Activated naive CD8-positive, alpha-beta T cell treated with anti-CD3 and anti-CD28 coated beads, Interleukin-2, amount 50 U/mL, for 24 hours (primary cell): ENCODE measurements around the gene TRDMT1.
"Not testable (repeated sequence)": the region's sequence is repeated elsewhere in the genome, so short reads cannot be mapped to it uniquely, and the experiment has no call there.

Source experiments
- ATAC-seq: fragments of 150-1000 bp; cut with Tn5 transposase; one replicate; pipeline ENCODE4 v1.10.0; 2021
- DNase-seq: peaks from one replicate; pipeline ENCODE4 v3.0.0; 2021
- H3K27ac Mint-ChIP-seq: one replicate; pipeline ENCODE4 v1.8.0; 2021; ENCODE audit warnings: mild to moderate bottlenecking, mixed read lengths
- H3K27me3 Mint-ChIP-seq: one replicate; pipeline ENCODE4 v1.8.0; 2021; ENCODE audit warnings: mixed read lengths
- H3K36me3 Mint-ChIP-seq: one replicate; pipeline ENCODE4 v1.8.0; 2021; ENCODE audit warnings: low read depth, mixed read lengths
- H3K4me1 Mint-ChIP-seq: one replicate; pipeline ENCODE4 v1.8.0; 2021; ENCODE audit warnings: mixed read lengths
- H3K4me3 Mint-ChIP-seq: one replicate; pipeline ENCODE4 v1.8.0; 2021; ENCODE audit warnings: mild to moderate bottlenecking, moderate library complexity, mixed read lengths
- H3K9me3 Mint-ChIP-seq: one replicate; pipeline ENCODE4 v1.8.0; 2021; ENCODE audit warnings: mixed read lengths

Gene TRDMT1

GRCh38 chr10:17128261-17128660 is 73.2 kb downstream of the TRDMT1 start:
- no peak overlapping the region for H3K27ac Mint-ChIP-seq
- ATAC-seq, result no peak
- no peak overlapping the region for H3K4me3 Mint-ChIP-seq
- DNase-seq, result no peak
- no peaks in the 10 kb centered on the region for H3K36me3 Mint-ChIP-seq
- no peaks in the 10 kb centered on the region for H3K4me1 Mint-ChIP-seq
- no peaks in the 10 kb centered on the region for H3K9me3 Mint-ChIP-seq
- H3K27me3 Mint-ChIP-seq, result no peaks in the 10 kb centered on the region

GRCh38 chr10:17126327-17126726 is 75.1 kb downstream of the TRDMT1 start:
- DNase-seq (no peak), ATAC-seq (no peak)
- H3K4me3 Mint-ChIP-seq, result no peak overlapping the region
- no peaks in the 10 kb centered on the region for H3K27me3 Mint-ChIP-seq
- no peaks in the 10 kb centered on the region for H3K4me1 Mint-ChIP-seq
- no peak overlapping the region for H3K27ac Mint-ChIP-seq
- no peaks in the 10 kb centered on the region for H3K9me3 Mint-ChIP-seq
- peaks cover 3% of the 10 kb centered on the region for H3K36me3 Mint-ChIP-seq

- H3K36me3 Mint-ChIP-seq, result peaks cover 5% of the 10 kb centered on the region
- DNase-seq (no peak), ATAC-seq (no peak)
- no peaks in the 10 kb centered on the region for H3K9me3 Mint-ChIP-seq
- no peak overlapping the region for H3K27ac Mint-ChIP-seq
- H3K4me1 Mint-ChIP-seq, result no peaks in the 10 kb centered on the region
- no peak overlapping the region for H3K4me3 Mint-ChIP-seq
- H3K27me3 Mint-ChIP-seq, result no peaks in the 10 kb centered on the region
These were observed 76.1 kb downstream of the TRDMT1 start for GRCh38 chr10:17125206-17125893.

- Mint-ChIP-seq H3K36me3 (peaks cover 5% of the 10 kb centered on the region), H3K4me1 (no peaks in the 10 kb centered on the region), H3K27ac (no peak overlapping the region), H3K9me3 (no peaks in the 10 kb centered on the region), H3K27me3 (no peaks in the 10 kb centered on the region), H3K4me3 (no peak overlapping the region)
- ATAC-seq (no peak), DNase-seq (no peak)
These were observed 77.5 kb downstream of the TRDMT1 start for GRCh38 chr10:17123961-17124360.

- ATAC-seq (no peak), DNase-seq (no peak)
- Mint-ChIP-seq H3K9me3 (no peaks in the 10 kb centered on the region), H3K27me3 (no peaks in the 10 kb centered on the region), H3K4me1 (no peaks in the 10 kb centered on the region), H3K27ac (no peak overlapping the region), H3K4me3 (no peak overlapping the region), H3K36me3 (peaks cover 5% of the 10 kb centered on the region)
These were observed 78.5 kb downstream of the TRDMT1 start for GRCh38 chr10:17122726-17123661.

- peaks cover 5% of the 10 kb centered on the region for H3K36me3 Mint-ChIP-seq
- H3K27me3 Mint-ChIP-seq, result no peaks in the 10 kb centered on the region
- H3K9me3 Mint-ChIP-seq, result no peaks in the 10 kb centered on the region
- H3K4me1 Mint-ChIP-seq, result no peaks in the 10 kb centered on the region
- no peak for ATAC-seq
- H3K27ac Mint-ChIP-seq, result peak overlapping the region; percentile 46
- no peak overlapping the region for H3K4me3 Mint-ChIP-seq
- DNase-seq, result no peak
These were observed 79.4 kb downstream of the TRDMT1 start for GRCh38 chr10:17122052-17122451.

- DNase-seq (no peak), ATAC-seq (no peak)
- H3K36me3 Mint-ChIP-seq, result peaks cover 5% of the 10 kb centered on the region
- no peaks in the 10 kb centered on the region for H3K4me1 Mint-ChIP-seq
- H3K4me3 Mint-ChIP-seq, result no peak overlapping the region
- no peaks in the 10 kb centered on the region for H3K9me3 Mint-ChIP-seq
- H3K27me3 Mint-ChIP-seq, result no peaks in the 10 kb centered on the region
- H3K27ac Mint-ChIP-seq, result no peak overlapping the region
These were observed 80.8 kb downstream of the TRDMT1 start for GRCh38 chr10:17120694-17121093.

GRCh38 chr10:17119845-17120244 is 81.6 kb downstream of the TRDMT1 start:
- no peaks in the 10 kb centered on the region for H3K27me3 Mint-ChIP-seq
- H3K36me3 Mint-ChIP-seq, result peaks cover 5% of the 10 kb centered on the region
- no peak for DNase-seq
- ATAC-seq, result no peak
- no peak overlapping the region for H3K27ac Mint-ChIP-seq
- H3K4me3 Mint-ChIP-seq, result no peak overlapping the region
- H3K9me3 Mint-ChIP-seq, result no peaks in the 10 kb centered on the region
- H3K4me1 Mint-ChIP-seq, result no peaks in the 10 kb centered on the region

GRCh38 chr10:17116193-17116592 is 85.3 kb downstream of the TRDMT1 start:
- Mint-ChIP-seq H3K36me3 (peaks cover 5% of the 10 kb centered on the region), H3K27me3 (no peaks in the 10 kb centered on the region), H3K4me3 (no peak overlapping the region), H3K27ac (no peak overlapping the region), H3K9me3 (no peaks in the 10 kb centered on the region), H3K4me1 (no peaks in the 10 kb centered on the region)
- ATAC-seq (no peak), DNase-seq (no peak)

- DNase-seq, result no peak
- no peak for ATAC-seq
- Mint-ChIP-seq H3K4me3 (no peak overlapping the region), H3K36me3 (peaks cover 9% of the 10 kb centered on the region), H3K27ac (no peak overlapping the region), H3K4me1 (no peaks in the 10 kb centered on the region), H3K9me3 (no peaks in the 10 kb centered on the region), H3K27me3 (no peaks in the 10 kb centered on the region)
These were observed 85.8 kb downstream of the TRDMT1 start for GRCh38 chr10:17115683-17116082.

- DNase-seq, H3K4me3 Mint-ChIP-seq, H3K27ac Mint-ChIP-seq, ATAC-seq, H3K27me3 Mint-ChIP-seq, H3K9me3 Mint-ChIP-seq, H3K36me3 Mint-ChIP-seq, H3K4me1 Mint-ChIP-seq: not testable (repeated sequence)
These were observed 86.5 kb downstream of the TRDMT1 start for GRCh38 chr10:17114878-17115444.

GRCh38 chr10:17113889-17114540 is 87.5 kb downstream of the TRDMT1 start:
- peaks cover 9% of the 10 kb centered on the region for H3K36me3 Mint-ChIP-seq
- H3K4me3 Mint-ChIP-seq, result no peak overlapping the region
- H3K27ac Mint-ChIP-seq, result no peak overlapping the region
- no peaks in the 10 kb centered on the region for H3K27me3 Mint-ChIP-seq
- peaks cover 7% of the 10 kb centered on the region for H3K4me1 Mint-ChIP-seq
- ATAC-seq, result no peak
- no peaks in the 10 kb centered on the region for H3K9me3 Mint-ChIP-seq
- DNase-seq, result no peak

GRCh38 chr10:17113346-17113745 is 88.1 kb downstream of the TRDMT1 start:
- H3K36me3 Mint-ChIP-seq, result peaks cover 11% of the 10 kb centered on the region
- H3K4me3 Mint-ChIP-seq, result no peak overlapping the region
- ATAC-seq, result no peak
- no peak overlapping the region for H3K27ac Mint-ChIP-seq
- H3K4me1 Mint-ChIP-seq, result peaks cover 7% of the 10 kb centered on the region
- no peaks in the 10 kb centered on the region for H3K27me3 Mint-ChIP-seq
- no peaks in the 10 kb centered on the region for H3K9me3 Mint-ChIP-seq
- no peak for DNase-seq

- Mint-ChIP-seq H3K9me3 (no peaks in the 10 kb centered on the region), H3K4me1 (peaks cover 7% of the 10 kb centered on the region), H3K36me3 (peaks cover 11% of the 10 kb centered on the region), H3K27me3 (no peaks in the 10 kb centered on the region), H3K4me3 (no peak overlapping the region), H3K27ac (no peak overlapping the region)
- no peak for ATAC-seq
- no peak for DNase-seq
These were observed 88.9 kb downstream of the TRDMT1 start for GRCh38 chr10:17112566-17112965.
